ENCODE results near the gene ARL13A. TPM values are rescaled to one million over a fixed set of nuclear protein-coding genes. Genes with fewer than 3 reads are reported as not detected.

Gene ARL13A
- total RNA-seq, 1 experiment from 2014 or later, result not detected

GRCh38 chrX:100946299-100946927, 23.1 kb upstream of the ARL13A start:
- Histone ChIP-seq H3K27me3 (replicated peaks; ENCODE audit: control insufficient read depth, insufficient read depth, low read length) (no peaks in the 10 kb centered on the region), H3K4me1 (no peaks in the 10 kb centered on the region), H3K9me3 (no peaks in the 10 kb centered on the region), H3K4me3 (ENCODE audit: low read depth, low read length) (no peak overlapping the region), H3K36me3 (ENCODE audit: control insufficient read depth, insufficient read depth, low read length) (no peaks in the 10 kb centered on the region)
- ChIA-PET CTCF (no interaction called here), POLR2A (no interaction called here)
- TF ChIP-seq CTCF (IDR thresholded peaks at IDR 0.05; ENCODE audit: insufficient read depth in 1 of 2, low read depth in 1 of 2, low read length in 1 of 2, severe bottlenecking in 1 of 2, unreplicated experiment in 1 of 2), result no peak
- Mint-ChIP-seq H3K4me3 (ENCODE audit: unreplicated experiment) (no peak overlapping the region), H3K9me3 (ENCODE audit: unreplicated experiment) (no peaks in the 10 kb centered on the region), H3K4me1 (ENCODE audit: low read depth, unreplicated experiment) (no peaks in the 10 kb centered on the region), H3K27me3 (ENCODE audit: insufficient read depth, unreplicated experiment) (no peaks in the 10 kb centered on the region), H3K27ac (ENCODE audit: unreplicated experiment) (no peak overlapping the region), H3K36me3 (ENCODE audit: insufficient read depth, unreplicated experiment) (no peaks in the 10 kb centered on the region)
- intact Hi-C loops (cut with micrococcal nuclease; ENCODE audit: unreplicated experiment), result no loop called here
- no peak for DNase-seq
- no TSS peak for BruUV-seq (replicated peaks)

GRCh38 chrX:100948557-100948956, 21.0 kb upstream of the ARL13A start:
- no peak for DNase-seq
- no peaks in the 10 kb centered on the region for H3K9me3 Mint-ChIP-seq (ENCODE audit: unreplicated experiment)
- no peaks in the 10 kb centered on the region for H3K27me3 Mint-ChIP-seq (ENCODE audit: insufficient read depth, unreplicated experiment)
- CTCF ChIA-PET, result no interaction called here
- H3K27ac Mint-ChIP-seq (ENCODE audit: unreplicated experiment), result no peak overlapping the region
- no peaks in the 10 kb centered on the region for H3K36me3 Mint-ChIP-seq (ENCODE audit: insufficient read depth, unreplicated experiment)
- H3K4me3 Mint-ChIP-seq (ENCODE audit: unreplicated experiment), result no peak overlapping the region
- no peaks in the 10 kb centered on the region for H3K27me3 ChIP-seq (replicated peaks; ENCODE audit: control insufficient read depth, insufficient read depth, low read length)
- no peak for TF ChIP-seq CTCF (IDR thresholded peaks at IDR 0.05; ENCODE audit: insufficient read depth in 1 of 2, low read depth in 1 of 2, low read length in 1 of 2, severe bottlenecking in 1 of 2, unreplicated experiment in 1 of 2)
- H3K4me3 ChIP-seq (ENCODE audit: low read depth, low read length), result no peak overlapping the region
- H3K4me1 Mint-ChIP-seq (ENCODE audit: low read depth, unreplicated experiment), result no peaks in the 10 kb centered on the region
- no TSS peak for BruUV-seq (replicated peaks)
- no peaks in the 10 kb centered on the region for H3K4me1 ChIP-seq
- POLR2A ChIA-PET, result interaction anchor here (0.7 kb wide), 1 partner anchor 289 kb away, joined by 4 read pairs; no protein-coding TSS in a partner anchor
- H3K9me3 ChIP-seq, result no peaks in the 10 kb centered on the region
- intact Hi-C loops (cut with micrococcal nuclease; ENCODE audit: unreplicated experiment), result no loop called here
- no peaks in the 10 kb centered on the region for H3K36me3 ChIP-seq (ENCODE audit: control insufficient read depth, insufficient read depth, low read length)

- Mint-ChIP-seq H3K27me3 (ENCODE audit: insufficient read depth, unreplicated experiment) (no peaks in the 10 kb centered on the region), H3K9me3 (ENCODE audit: unreplicated experiment) (no peaks in the 10 kb centered on the region), H3K4me1 (ENCODE audit: low read depth, unreplicated experiment) (peaks cover 7% of the 10 kb centered on the region), H3K27ac (ENCODE audit: unreplicated experiment) (no peak overlapping the region), H3K4me3 (ENCODE audit: unreplicated experiment) (no peak overlapping the region), H3K36me3 (ENCODE audit: insufficient read depth, unreplicated experiment) (no peaks in the 10 kb centered on the region)
- ChIA-PET CTCF (no interaction called here), POLR2A (no interaction called here)
- Histone ChIP-seq H3K27me3 (replicated peaks; ENCODE audit: control insufficient read depth, insufficient read depth, low read length) (no peaks in the 10 kb centered on the region), H3K9me3 (no peaks in the 10 kb centered on the region), H3K4me1 (no peaks in the 10 kb centered on the region), H3K36me3 (ENCODE audit: control insufficient read depth, insufficient read depth, low read length) (no peaks in the 10 kb centered on the region), H3K4me3 (ENCODE audit: low read depth, low read length) (no peak overlapping the region)
- BruUV-seq (replicated peaks), result no TSS peak
- intact Hi-C loops (cut with micrococcal nuclease; ENCODE audit: unreplicated experiment), result no loop called here
- TF ChIP-seq CTCF (IDR thresholded peaks at IDR 0.05; ENCODE audit: insufficient read depth in 1 of 2, low read depth in 1 of 2, low read length in 1 of 2, severe bottlenecking in 1 of 2, unreplicated experiment in 1 of 2), result no peak
- DNase-seq, result no peak
Observed at GRCh38 chrX:100962811-100963210, 6.7 kb upstream of the ARL13A start.

Data from Caco-2 (cell line).